Sigmoid colon (tissue), 7 donors: ENCODE measurements around the gene FXR2. TPM values are rescaled to one million over a fixed set of nuclear protein-coding genes. Genes with fewer than 3 reads are reported as not detected.

ENCODE experiments used
- DNase-seq: peaks from one replicate; pipeline ENCODE4 v3.0.0-alpha.2; 2019
- H3K27ac ChIP-seq, 4 donors: fragments of 200-600 bp; sonication (generic); one replicate each; pipeline ENCODE4 v1.5.1; 2016 to 2019; ENCODE audit warnings: mild to moderate bottlenecking in 1 of 4
- H3K27me3 ChIP-seq, 3 donors: fragments of 200-600 bp; sonication (generic); one replicate each; pipeline ENCODE4 v1.5.1; 2019; ENCODE audit warnings: mild to moderate bottlenecking in 1 of 3
- H3K36me3 ChIP-seq, 4 donors: fragments of 200-600 bp; sonication (generic); one replicate each; pipeline ENCODE4 v1.5.1; 2016 to 2019
- H3K4me1 ChIP-seq, 4 donors: fragments of 200-600 bp; sonication (generic); one replicate each; pipeline ENCODE4 v1.5.1; 2017 to 2019
- H3K4me3 ChIP-seq, 4 donors: fragments of 200-600 bp; sonication (generic); one replicate each; pipeline ENCODE4 v1.5.1; 2017 to 2019; ENCODE audit warnings: mild to moderate bottlenecking in 2 of 4, moderate library complexity in 1 of 4
- H3K9me3 ChIP-seq, 4 donors: fragments of 200-600 bp in 3 of 4; sonication (generic) in 3 of 4; one replicate each; pipeline versions ENCODE4 v1.5.1 to v1.6.1; 2013 to 2019
- EP300 ChIP-seq, 4 donors: sonication (generic); formaldehyde crosslinking; IDR thresholded peaks; one replicate each; pipeline ENCODE4 v1.6.1; 2017; ENCODE audit warnings: antibody characterized with exemption in 4 of 4
- POLR2A ChIP-seq, 2 donors: fragments of 450-650 bp; IDR thresholded peaks; one replicate each; pipeline ENCODE4 v1.6.1; 2016; ENCODE audit warnings: antibody characterized with exemption in 2 of 2, mild to moderate bottlenecking in 2 of 2, moderate library complexity in 2 of 2
- POLR2AphosphoS5 ChIP-seq, 4 donors: sonication (generic); formaldehyde crosslinking; IDR thresholded peaks; one replicate each; pipeline ENCODE4 v1.6.1; 2017; ENCODE audit warnings: antibody characterized with exemption in 4 of 4
- WGBS, 2 donors: extraction: QIAGEN DNeasy Blood & Tissue Kit; methylation state at CpG; one replicate each; pipeline ENCODE4 v1.1.7; 2013; 5-methylcytosine and 5-hydroxymethylcytosine counted together
- intact Hi-C: fragments of 100-400 bp; cut with DNase I; formaldehyde crosslinking; loops from one replicate; pipeline ENCODE4 v1.15.1; 2023
- polyA plus RNA-seq, 3 donors: library from polyadenylated mRNA; stranded (reverse); fragments of 200-250 nt; gene quantifications; one replicate each; pipeline ENCODE4 v1.2.3, GENCODE V29; 2013
- total RNA-seq, 4 donors: library from RNA; depleted of rRNA; stranded (reverse); fragments of >200 nt; gene quantifications; one replicate each; pipeline ENCODE4 v1.1.0, GENCODE V29; 2016
- TF ChIP-seq, protein P1 (sequence below), 4 experiments: fragments of 450-650 bp in 3 of 4; fragments of 200-600 bp in 1 of 4; IDR thresholded peaks; one replicate each; pipeline ENCODE4 v1.5.1; 2016 to 2019; ENCODE audit warnings: antibody characterized with exemption in 4 of 4, mild to moderate bottlenecking in 3 of 4, moderate library complexity in 2 of 4
- donor health status: healthy with polysubstance abuse.
- donor health status: Bipolar disorder and iron deficiency.
- donor health status: healthy.

FXR2 gene
- total and polyA plus RNA-seq, 7 donors = 21.3 to 35.5 (median 33.8) TPM

GRCh38 chr17:7557775-7558543, 56.7 kb downstream of the FXR2 start:
- Histone ChIP-seq H3K27ac (peak overlapping the region; percentile 89 to 98 (median 97)), H3K9me3 (no peaks in the 10 kb centered on the region), H3K36me3 (peaks cover 0 to 5% (median 0%) of the 10 kb centered on the region in 4 donors), H3K27me3 (no peaks in the 10 kb centered on the region), H3K4me1 (peaks cover 0 to 50% (median 47%) of the 10 kb centered on the region in 4 donors), H3K4me3 (peak overlapping the region; percentile 2 to 97 (median 84))
- WGBS, 2 donors = 4 to 14% methylated on average over 21 of the region's 21 CpGs
- peak in 2 of 4 donors; percentile 35 to 36 for TF ChIP-seq EP300 (IDR thresholded peaks at IDR 0.05)
- TF ChIP-seq, protein P1, sequence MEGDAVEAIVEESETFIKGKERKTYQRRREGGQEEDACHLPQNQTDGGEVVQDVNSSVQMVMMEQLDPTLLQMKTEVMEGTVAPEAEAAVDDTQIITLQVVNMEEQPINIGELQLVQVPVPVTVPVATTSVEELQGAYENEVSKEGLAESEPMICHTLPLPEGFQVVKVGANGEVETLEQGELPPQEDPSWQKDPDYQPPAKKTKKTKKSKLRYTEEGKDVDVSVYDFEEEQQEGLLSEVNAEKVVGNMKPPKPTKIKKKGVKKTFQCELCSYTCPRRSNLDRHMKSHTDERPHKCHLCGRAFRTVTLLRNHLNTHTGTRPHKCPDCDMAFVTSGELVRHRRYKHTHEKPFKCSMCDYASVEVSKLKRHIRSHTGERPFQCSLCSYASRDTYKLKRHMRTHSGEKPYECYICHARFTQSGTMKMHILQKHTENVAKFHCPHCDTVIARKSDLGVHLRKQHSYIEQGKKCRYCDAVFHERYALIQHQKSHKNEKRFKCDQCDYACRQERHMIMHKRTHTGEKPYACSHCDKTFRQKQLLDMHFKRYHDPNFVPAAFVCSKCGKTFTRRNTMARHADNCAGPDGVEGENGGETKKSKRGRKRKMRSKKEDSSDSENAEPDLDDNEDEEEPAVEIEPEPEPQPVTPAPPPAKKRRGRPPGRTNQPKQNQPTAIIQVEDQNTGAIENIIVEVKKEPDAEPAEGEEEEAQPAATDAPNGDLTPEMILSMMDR (IDR thresholded peaks at IDR 0.05) = no peak
- TF ChIP-seq POLR2AphosphoS5 (IDR thresholded peaks at IDR 0.05) = peak; percentile 72 to 90 (median 82)
- peak; percentile 43 to 85 for TF ChIP-seq POLR2A (IDR thresholded peaks at IDR 0.05)
- peak; percentile 96 for DNase-seq
- intact Hi-C loops = no loop called here

GRCh38 chr17:7557147-7557764, 57.4 kb downstream of the FXR2 start:
- no peaks in the 10 kb centered on the region for H3K9me3 ChIP-seq
- WGBS, 2 donors = 18 to 54% methylated on average over 19 of the region's 19 CpGs
- TF ChIP-seq POLR2A (IDR thresholded peaks at IDR 0.05) (peak in 1 of 2 donors; percentile 19), POLR2AphosphoS5 (IDR thresholded peaks at IDR 0.05) (no peak)
- TF ChIP-seq, protein P1 (IDR thresholded peaks at IDR 0.05) = no peak
- DNase-seq = no peak
- peaks cover 0 to 5% (median 0%) of the 10 kb centered on the region in 4 donors for H3K36me3 ChIP-seq
- peak overlapping the region; percentile 89 to 98 (median 97) for H3K27ac ChIP-seq
- H3K4me3 ChIP-seq = no peak overlapping the region
- intact Hi-C loops = no loop called here
- H3K4me1 ChIP-seq = peaks cover 0 to 43% (median 40%) of the 10 kb centered on the region in 4 donors
- H3K27me3 ChIP-seq = no peaks in the 10 kb centered on the region

DNA sequence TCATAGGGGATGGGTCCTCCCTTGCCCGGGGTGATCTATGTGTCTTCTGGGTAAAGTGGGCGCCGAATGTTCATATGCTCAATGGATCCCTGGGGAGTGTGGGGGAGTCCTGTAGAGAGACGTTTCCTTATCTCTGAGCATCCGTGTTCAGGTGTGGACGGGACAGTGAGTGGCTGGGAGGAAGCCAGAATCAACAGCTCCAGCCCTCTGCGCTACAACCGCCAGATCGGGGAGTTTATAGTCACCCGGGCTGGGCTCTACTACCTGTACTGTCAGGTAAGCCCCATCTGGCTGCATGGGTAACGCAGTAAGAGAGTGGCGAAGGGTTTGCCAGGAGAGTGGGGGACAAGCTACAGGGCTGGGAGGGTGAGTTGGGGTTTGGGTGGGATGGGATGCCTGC, 58.1 kb downstream of the FXR2 start:
- H3K36me3 ChIP-seq = peaks cover 0 to 5% (median 2%) of the 10 kb centered on the region in 4 donors
- DNase-seq = no peak
- H3K27me3 ChIP-seq = no peaks in the 10 kb centered on the region
- TF ChIP-seq EP300 (IDR thresholded peaks at IDR 0.05) (no peak), POLR2AphosphoS5 (IDR thresholded peaks at IDR 0.05) (no peak), POLR2A (IDR thresholded peaks at IDR 0.05) (no peak)
- TF ChIP-seq, protein P1 (IDR thresholded peaks at IDR 0.05) = no peak
- peaks cover 0 to 41% (median 39%) of the 10 kb centered on the region in 4 donors for H3K4me1 ChIP-seq
- WGBS, 2 donors = 22 to 71% methylated on average over 12 of the region's 12 CpGs
- no peaks in the 10 kb centered on the region for H3K9me3 ChIP-seq
- no peak overlapping the region for H3K4me3 ChIP-seq
- H3K27ac ChIP-seq = peak overlapping the region; percentile 89 to 98 (median 97)
- intact Hi-C loops = no loop called here

- Histone ChIP-seq H3K27ac (no peak overlapping the region), H3K36me3 (peaks cover 0 to 14% (median 11%) of the 10 kb centered on the region in 4 donors), H3K4me1 (peaks cover 0 to 36% (median 35%) of the 10 kb centered on the region in 4 donors), H3K27me3 (no peaks in the 10 kb centered on the region), H3K9me3 (no peaks in the 10 kb centered on the region), H3K4me3 (no peak overlapping the region)
- TF ChIP-seq POLR2AphosphoS5 (IDR thresholded peaks at IDR 0.05) = no peak
- no peak for TF ChIP-seq POLR2A (IDR thresholded peaks at IDR 0.05)
- TF ChIP-seq EP300 (IDR thresholded peaks at IDR 0.05) = no peak
- TF ChIP-seq, protein P1 (IDR thresholded peaks at IDR 0.05) = no peak
- no peak for DNase-seq
- WGBS, 2 donors = 77 to 87% methylated on average over 10 of the region's 10 CpGs
- intact Hi-C loops = no loop called here
Observed at GRCh38 chr17:7555320-7555948, 59.3 kb downstream of the FXR2 start.
